Adrenal gland (tissue), 5 donors: Measurements from ENCODE around the gene TAF13.

Experiments
- CTCF ChIP-seq, 6 experiments: fragments of 450-650 bp in 4 of 6; fragments of 200-600 bp in 2 of 6; sonication (generic) in 1 of 6; IDR thresholded peaks; 1 replicate in 5 of 6; 2 replicates in 1 of 6; pipeline versions ENCODE4 v1.5.1 to v1.8.0; 2016 to 2021; ENCODE audit warnings: antibody characterized with exemption in 6 of 6, mild to moderate bottlenecking in 2 of 6, moderate library complexity in 1 of 6
- POLR2A ChIP-seq, 2 donors: fragments of 450-650 bp; IDR thresholded peaks; one replicate each; pipeline ENCODE4 v1.6.1; 2017; ENCODE audit warnings: antibody characterized with exemption in 2 of 2, mild to moderate bottlenecking in 2 of 2, moderate library complexity in 1 of 2
- donor health status: DM: no; HTN: no; CAD: no.

- no peak for TF ChIP-seq CTCF (IDR thresholded peaks at IDR 0.05)
- no peak for TF ChIP-seq POLR2A (IDR thresholded peaks at IDR 0.05)
Measured at GRCh38 chr1:109091839-109092193, 16.0 kb upstream of the TAF13 start.
